Measurements from ENCODE around the gene IST1. TPM values are rescaled to one million over a fixed set of nuclear protein-coding genes. Genes with fewer than 3 reads are reported as not detected.

Gene IST1
- total and polyA plus RNA-seq, 10 of the 15 experiments (the other 5 are each of a cell fraction or from before 2014, with no cell fraction given), result 97.3 to 293 (median 138) TPM

DNA sequence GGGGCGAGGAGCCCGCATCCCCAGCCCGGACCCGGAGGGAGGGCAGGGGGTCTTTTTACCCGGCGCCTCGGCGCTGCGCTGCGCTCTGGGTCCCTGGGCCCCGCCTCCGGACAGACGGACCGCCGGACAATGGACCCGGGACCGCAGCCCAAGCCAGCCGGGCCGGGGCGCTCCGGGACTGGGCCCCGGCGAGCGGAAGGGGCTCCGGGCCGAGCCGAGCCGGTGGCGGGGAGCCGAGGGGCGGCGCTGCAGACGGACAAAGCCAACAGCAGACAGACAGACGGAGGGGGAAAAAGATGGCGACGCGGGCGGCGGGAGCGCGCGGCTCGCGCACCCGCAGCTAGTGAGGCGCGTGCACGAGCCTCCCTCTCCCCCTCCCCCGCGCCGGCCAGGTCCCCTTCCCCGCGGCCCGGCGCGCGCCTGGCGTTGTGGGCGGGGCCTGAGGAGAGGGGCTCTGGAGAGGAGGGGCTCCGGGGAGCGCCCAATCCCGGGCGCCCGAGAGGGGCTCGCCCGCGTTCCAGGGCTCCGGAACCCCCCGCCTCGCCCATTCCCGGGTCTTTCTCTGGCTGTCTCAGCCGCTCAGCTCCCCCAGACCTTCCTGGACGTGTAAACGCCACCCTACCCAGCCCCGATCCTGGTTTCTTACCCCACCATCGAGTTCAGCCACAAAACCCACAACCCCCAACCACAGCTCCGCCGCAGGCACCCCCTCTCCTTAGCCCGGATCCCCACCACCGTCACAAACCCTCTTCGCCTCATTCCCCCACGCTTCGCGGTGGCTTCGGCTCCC is 11.3 kb upstream of the IST1 start, which contains the start of gene ZNF821:
ZNF821 (minus strand) TSS at position 334 of the 790 bp plus-strand sequence. CDS start 4,236 bp downstream, outside the sequence.
- under 1% methylated on average over 61 of the region's 85 CpGs for WGBS (ENCODE audit: insufficient coverage, insufficient replicate concordance, low lambda C conversion rate, missing lambda C conversion rate)
- H2AFZ ChIP-seq (ENCODE audit: control insufficient read depth, low read depth, low read length), result peak within 1 kb of the TSS; percentile 95
- FAIRE-seq (no peak), DNase-seq (ENCODE audit: low read depth, low spot score) (no peak), ATAC-seq (peak; percentile 64)
- H3K9ac ChIP-seq (ENCODE audit: control insufficient read depth, insufficient read depth, low read length), result peak within 1 kb of the TSS; percentile 73
- peak within 1 kb of the TSS; percentile 93 for H3K4me2 ChIP-seq (ENCODE audit: control insufficient read depth, insufficient read depth)
- no TSS peak for BruUV-seq (replicated peaks)
- H3K79me2 ChIP-seq (ENCODE audit: control insufficient read depth, insufficient read depth, low read length), result no peaks in the 10 kb centered on the region
- H3K36me3 ChIP-seq (ENCODE audit: control insufficient read depth in 2 of 2, insufficient read depth in 2 of 2, low read length in 1 of 2), result no peaks in the 10 kb centered on the region
- intact Hi-C loops (cut with micrococcal nuclease; ENCODE audit: unreplicated experiment) (loop anchor here (1.0 to 10.0 kb wide), 6 partner anchors 39 to 319 kb away; partner anchors contain the start of genes AP1G1 and ATXN1L), in situ Hi-C loops (cut with MboI) (no loop called here)
- ChIA-PET CTCF (interaction anchor here (0.7 to 5.2 kb wide), 17 partner anchors 11 to 319 kb away, joined by 3 to 39 read pairs (median 9); partner anchors contain the start of genes AP1G1 and IST1), POLR2A (interaction anchor here (0.6 to 4.7 kb wide), 12 partner anchors 11 to 162 kb away, joined by 3 to 34 read pairs (median 4); partner anchors contain the start of genes AP1G1, ATXN1L and IST1), SMC1A (ENCODE audit: uncharacterized antibody, unreplicated experiment) (interaction anchor here (0.9 to 4.3 kb wide), 16 partner anchors 10 to 319 kb away, joined by 3 to 30 read pairs (median 10); partner anchors contain the start of genes AP1G1, ATXN1L and IST1), RAD21 (ENCODE audit: unreplicated experiment) (interaction anchor here (0.7 to 4.7 kb wide), 20 partner anchors 8 to 318 kb away, joined by 3 to 53 read pairs (median 6); partner anchors contain the start of genes AP1G1, ATXN1L and IST1)
- H3K4me1 ChIP-seq (ENCODE audit: control insufficient read depth, insufficient read depth, low read length), result peaks cover 12% of the 10 kb centered on the region
- no peaks in the 10 kb centered on the region for H4K20me1 ChIP-seq (ENCODE audit: control insufficient read depth, insufficient read depth)
- H3K4me3 ChIP-seq, result peak within 1 kb of the TSS; percentile 92
- no peaks in the 10 kb centered on the region for H3K9me3 ChIP-seq (replicated peaks; ENCODE audit: control insufficient read depth, insufficient read depth, low read length)
- H3K27me3 ChIP-seq (replicated peaks in 1 of 2; ENCODE audit: control insufficient read depth in 2 of 2, insufficient read depth in 2 of 2, low read length in 1 of 2), result no peaks in the 10 kb centered on the region
- H3K27ac ChIP-seq (ENCODE audit: control insufficient read depth, insufficient read depth), result peak within 1 kb of the TSS; percentile 71
- TF ChIP-seq ESRRA (IDR thresholded peaks at IDR 0.05; ENCODE audit: low read length) (no peak), STAT1 (conservative IDR thresholded peaks at IDR 0.05) (0 out of 2 replicates have a peak, but pooled peaks have one; percentile 53), HDGF (IDR thresholded peaks at IDR 0.05) (peak; percentile 44; the same call in 1 of the 2 replicates), IKZF2 (IDR thresholded peaks at IDR 0.05) (peak; percentile 62 to 72), SIX5 (IDR thresholded peaks at IDR 0.05; ENCODE audit: low read depth, low read length, severe bottlenecking) (no peak), GATAD2B (conservative IDR thresholded peaks at IDR 0.05; ENCODE audit: low read depth) (peak; percentile 96), ZNF622 (IDR thresholded peaks at IDR 0.05) (no peak), ZNF207 (IDR thresholded peaks at IDR 0.05; ENCODE audit: borderline replicate concordance) (0 out of 2 replicates have a peak, but pooled peaks have one; percentile 68), HDAC2 (IDR thresholded peaks at IDR 0.05) (no peak), FOS (IDR thresholded peaks at IDR 0.05; ENCODE audit: borderline replicate concordance, extremely low read depth, insufficient read length) (no peak), ASH2L (IDR thresholded peaks at IDR 0.05; ENCODE audit: borderline replicate concordance, low read depth) (peak; percentile 64), NFXL1 (IDR thresholded peaks at IDR 0.05; ENCODE audit: borderline replicate concordance) (0 out of 2 replicates have a peak, but pooled peaks have one; percentile 49), SMARCA5 (IDR thresholded peaks at IDR 0.05) (peak; percentile 95), POLR2AphosphoS5 (IDR thresholded peaks at IDR 0.05; ENCODE audit: low read length) (peak; percentile 50; the same call in 1 of the 2 replicates), HDAC6 (IDR thresholded peaks at IDR 0.05; ENCODE audit: unreplicated experiment) (no peak), SMAD1 (IDR thresholded peaks at IDR 0.05; ENCODE audit: low read depth, partially characterized antibody) (no peak)
- TF ChIP-seq, protein P1, sequence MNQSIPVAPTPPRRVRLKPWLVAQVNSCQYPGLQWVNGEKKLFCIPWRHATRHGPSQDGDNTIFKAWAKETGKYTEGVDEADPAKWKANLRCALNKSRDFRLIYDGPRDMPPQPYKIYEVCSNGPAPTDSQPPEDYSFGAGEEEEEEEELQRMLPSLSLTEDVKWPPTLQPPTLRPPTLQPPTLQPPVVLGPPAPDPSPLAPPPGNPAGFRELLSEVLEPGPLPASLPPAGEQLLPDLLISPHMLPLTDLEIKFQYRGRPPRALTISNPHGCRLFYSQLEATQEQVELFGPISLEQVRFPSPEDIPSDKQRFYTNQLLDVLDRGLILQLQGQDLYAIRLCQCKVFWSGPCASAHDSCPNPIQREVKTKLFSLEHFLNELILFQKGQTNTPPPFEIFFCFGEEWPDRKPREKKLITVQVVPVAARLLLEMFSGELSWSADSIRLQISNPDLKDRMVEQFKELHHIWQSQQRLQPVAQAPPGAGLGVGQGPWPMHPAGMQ (IDR thresholded peaks at IDR 0.05; ENCODE audit: borderline replicate concordance), result peak; percentile 69; the same call in 1 of the 2 replicates
- TF ChIP-seq, protein P2, sequence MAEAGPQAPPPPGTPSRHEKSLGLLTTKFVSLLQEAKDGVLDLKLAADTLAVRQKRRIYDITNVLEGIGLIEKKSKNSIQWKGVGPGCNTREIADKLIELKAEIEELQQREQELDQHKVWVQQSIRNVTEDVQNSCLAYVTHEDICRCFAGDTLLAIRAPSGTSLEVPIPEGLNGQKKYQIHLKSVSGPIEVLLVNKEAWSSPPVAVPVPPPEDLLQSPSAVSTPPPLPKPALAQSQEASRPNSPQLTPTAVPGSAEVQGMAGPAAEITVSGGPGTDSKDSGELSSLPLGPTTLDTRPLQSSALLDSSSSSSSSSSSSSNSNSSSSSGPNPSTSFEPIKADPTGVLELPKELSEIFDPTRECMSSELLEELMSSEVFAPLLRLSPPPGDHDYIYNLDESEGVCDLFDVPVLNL (IDR thresholded peaks at IDR 0.05; ENCODE audit: low read depth, low read length), result no peak
- TF ChIP-seq, protein P3, sequence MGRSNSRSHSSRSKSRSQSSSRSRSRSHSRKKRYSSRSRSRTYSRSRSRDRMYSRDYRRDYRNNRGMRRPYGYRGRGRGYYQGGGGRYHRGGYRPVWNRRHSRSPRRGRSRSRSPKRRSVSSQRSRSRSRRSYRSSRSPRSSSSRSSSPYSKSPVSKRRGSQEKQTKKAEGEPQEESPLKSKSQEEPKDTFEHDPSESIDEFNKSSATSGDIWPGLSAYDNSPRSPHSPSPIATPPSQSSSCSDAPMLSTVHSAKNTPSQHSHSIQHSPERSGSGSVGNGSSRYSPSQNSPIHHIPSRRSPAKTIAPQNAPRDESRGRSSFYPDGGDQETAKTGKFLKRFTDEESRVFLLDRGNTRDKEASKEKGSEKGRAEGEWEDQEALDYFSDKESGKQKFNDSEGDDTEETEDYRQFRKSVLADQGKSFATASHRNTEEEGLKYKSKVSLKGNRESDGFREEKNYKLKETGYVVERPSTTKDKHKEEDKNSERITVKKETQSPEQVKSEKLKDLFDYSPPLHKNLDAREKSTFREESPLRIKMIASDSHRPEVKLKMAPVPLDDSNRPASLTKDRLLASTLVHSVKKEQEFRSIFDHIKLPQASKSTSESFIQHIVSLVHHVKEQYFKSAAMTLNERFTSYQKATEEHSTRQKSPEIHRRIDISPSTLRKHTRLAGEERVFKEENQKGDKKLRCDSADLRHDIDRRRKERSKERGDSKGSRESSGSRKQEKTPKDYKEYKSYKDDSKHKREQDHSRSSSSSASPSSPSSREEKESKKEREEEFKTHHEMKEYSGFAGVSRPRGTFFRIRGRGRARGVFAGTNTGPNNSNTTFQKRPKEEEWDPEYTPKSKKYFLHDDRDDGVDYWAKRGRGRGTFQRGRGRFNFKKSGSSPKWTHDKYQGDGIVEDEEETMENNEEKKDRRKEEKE (IDR thresholded peaks at IDR 0.05), result 0 out of 2 replicates have a peak, but pooled peaks have one; percentile 29

Data from GM12878 (cell line).